Measurements from ENCODE around the gene SLC15A5.
A peak's percentile ranks its signal among the peaks of the same experiment; 100 is the strongest.

Gene SLC15A5

GRCh38 chr12:16198884-16199283 is 78.6 kb downstream of the SLC15A5 start:
- Histone ChIP-seq H3K4me1 (ENCODE audit: low read length) (peaks cover 4% of the 10 kb centered on the region; the same call in 1 of the 2 replicates), H3K27me3 (replicated peaks; ENCODE audit: insufficient read depth, low read length) (no peaks in the 10 kb centered on the region), H3K36me3 (replicated peaks; ENCODE audit: insufficient read depth, low read length) (no peaks in the 10 kb centered on the region), H2AFZ (ENCODE audit: low read length) (no peak overlapping the region), H3K9me2 (replicated peaks; ENCODE audit: insufficient read depth, low read length) (no peaks in the 10 kb centered on the region), H3K4me2 (ENCODE audit: low read depth, low read length) (no peak overlapping the region), H3F3A (ENCODE audit: insufficient read depth, low read length) (no peaks in the 10 kb centered on the region), H4K20me1 (ENCODE audit: insufficient read depth, low read length) (no peaks in the 10 kb centered on the region), H3K27ac (ENCODE audit: low read length) (no peak overlapping the region; the same call in 1 of the 2 replicates), H3K4me3 (ENCODE audit: low read length) (no peak overlapping the region), H3K9ac (ENCODE audit: low read length) (no peak overlapping the region), H3K9me3 (replicated peaks; ENCODE audit: insufficient read depth, low read length) (no peaks in the 10 kb centered on the region), H3K79me2 (ENCODE audit: low read length) (no peaks in the 10 kb centered on the region)
- peak; percentile 79 for DNase-seq
- no peak for TF ChIP-seq EZH2 (optimal IDR thresholded peaks at IDR 0.05; ENCODE audit: low read depth, low read length)
- 0 out of 2 replicates have a peak, but pooled peaks have one; percentile 8 for TF ChIP-seq CTCF (IDR thresholded peaks at IDR 0.05; ENCODE audit: low read length)

GRCh38 chr12:16197600-16197999 is 79.9 kb downstream of the SLC15A5 start:
- no peak for TF ChIP-seq EZH2 (optimal IDR thresholded peaks at IDR 0.05; ENCODE audit: low read depth, low read length)
- no peak for TF ChIP-seq CTCF (IDR thresholded peaks at IDR 0.05; ENCODE audit: low read length)
- no peak for TF ChIP-seq EZH2phosphoT487 (IDR thresholded peaks at IDR 0.05; ENCODE audit: low read length)
- H3K27ac ChIP-seq (ENCODE audit: low read length): no peak overlapping the region
- H3K9me3 ChIP-seq (replicated peaks; ENCODE audit: insufficient read depth, low read length): no peaks in the 10 kb centered on the region

DNA sequence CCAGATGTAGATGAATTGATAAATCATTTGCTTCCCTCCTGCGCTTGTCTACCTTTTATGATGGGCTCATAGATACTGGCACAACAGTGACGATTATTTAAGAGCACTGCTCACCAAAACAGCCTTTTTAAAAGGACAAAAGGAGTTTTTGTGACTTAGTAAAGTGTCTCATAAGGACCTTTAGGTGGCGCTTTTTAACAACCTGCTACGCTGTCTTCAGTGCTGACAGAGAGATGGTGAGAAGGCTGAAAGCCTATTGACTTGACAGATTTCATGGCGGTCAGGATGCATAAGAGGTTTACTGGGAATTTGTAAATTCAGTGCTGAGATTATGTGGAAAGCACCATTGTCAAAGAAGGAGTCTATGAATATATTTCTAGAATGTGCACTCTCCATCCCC is 87.6 kb downstream of the SLC15A5 start:
- peaks cover 12% of the 10 kb centered on the region; the same call in 1 of the 2 replicates for H3K4me1 ChIP-seq (ENCODE audit: low read length)
- H3K4me3 ChIP-seq (ENCODE audit: low read length): no peak overlapping the region
- peak; percentile 46 for TF ChIP-seq CTCF (IDR thresholded peaks at IDR 0.05; ENCODE audit: low read length)
- no peak for TF ChIP-seq EZH2phosphoT487 (IDR thresholded peaks at IDR 0.05; ENCODE audit: low read length)
- DNase-seq: peak; percentile 34
- H2AFZ ChIP-seq (ENCODE audit: low read length): no peak overlapping the region
- no peaks in the 10 kb centered on the region for H3F3A ChIP-seq (ENCODE audit: insufficient read depth, low read length)
- H4K20me1 ChIP-seq (ENCODE audit: insufficient read depth, low read length): no peaks in the 10 kb centered on the region
- H3K4me2 ChIP-seq (ENCODE audit: low read depth, low read length): no peak overlapping the region
- no peak overlapping the region for H3K27ac ChIP-seq (ENCODE audit: low read length)
- no peaks in the 10 kb centered on the region for H3K9me3 ChIP-seq (replicated peaks; ENCODE audit: insufficient read depth, low read length)
- no peak overlapping the region for H3K9ac ChIP-seq (ENCODE audit: low read length)
- no peaks in the 10 kb centered on the region for H3K79me2 ChIP-seq (ENCODE audit: low read length)
- no peaks in the 10 kb centered on the region for H3K36me3 ChIP-seq (replicated peaks; ENCODE audit: insufficient read depth, low read length)
- no peaks in the 10 kb centered on the region for H3K9me2 ChIP-seq (replicated peaks; ENCODE audit: insufficient read depth, low read length)
- no peaks in the 10 kb centered on the region for H3K27me3 ChIP-seq (replicated peaks; ENCODE audit: insufficient read depth, low read length)

More at GRCh38 chr12:16197600-16197999, 79.9 kb downstream of the SLC15A5 start:
- Histone ChIP-seq H3K27me3 (replicated peaks; ENCODE audit: insufficient read depth, low read length) (no peaks in the 10 kb centered on the region), H3K4me2 (ENCODE audit: low read depth, low read length) (no peak overlapping the region), H2AFZ (ENCODE audit: low read length) (no peak overlapping the region), H3K79me2 (ENCODE audit: low read length) (no peaks in the 10 kb centered on the region), H4K20me1 (ENCODE audit: insufficient read depth, low read length) (no peaks in the 10 kb centered on the region), H3K9me2 (replicated peaks; ENCODE audit: insufficient read depth, low read length) (no peaks in the 10 kb centered on the region), H3K4me1 (ENCODE audit: low read length) (peaks cover 4% of the 10 kb centered on the region; the same call in 1 of the 2 replicates), H3F3A (ENCODE audit: insufficient read depth, low read length) (no peaks in the 10 kb centered on the region), H3K36me3 (replicated peaks; ENCODE audit: insufficient read depth, low read length) (no peaks in the 10 kb centered on the region), H3K9ac (ENCODE audit: low read length) (no peak overlapping the region), H3K4me3 (ENCODE audit: low read length) (no peak overlapping the region)
- no peak for DNase-seq

All from MM.1S (cell line).